PC-9 (cell line): ENCODE measurements around the gene GAP43. TPM values are rescaled to one million over a fixed set of nuclear protein-coding genes. Genes with fewer than 3 reads are reported as not detected.

ENCODE experiments used
- BruUV-seq: library from RNA; stranded (reverse); fragments of 400-500 nt; replicated peaks from 2 replicates; lab custom pipeline; 2021; lab: Mats Ljungman, UMichigan
- CTCF ChIA-PET: fragments of 300-600 bp; sonication (Branson Sonifier 250); formaldehyde crosslinking; loops from one replicate; lab custom pipeline; 2022; ENCODE audit warnings: antibody characterized with exemption; lab: Charles Lee
- POLR2A ChIA-PET: fragments of 300-600 bp; sonication (Branson Sonifier 250); formaldehyde crosslinking; loops from one replicate; lab custom pipeline; 2022; ENCODE audit warnings: antibody characterized with exemption; ENCODE audit not compliant: unreplicated experiment; lab: Charles Lee
- DNase-seq, 2 experiments: peaks; one replicate each; pipeline versions ENCODE4 v3.0.0 to v3.0.0-alpha.2; 2015 to 2022; ENCODE audit warnings: mixed read lengths in 1 of 2
- H2AFZ ChIP-seq: fragments of 200-600 bp; sonication (generic); 2 replicates; pipeline ENCODE4 v1.8.1; 2017; ENCODE audit warnings: antibody characterized with exemption
- H3F3A ChIP-seq: fragments of 200-600 bp; sonication (generic); 2 replicates; pipeline ENCODE4 v1.8.1; 2017; ENCODE audit warnings: antibody characterized with exemption, mild to moderate bottlenecking, low read depth; ENCODE audit not compliant: insufficient read depth
- H3K27ac ChIP-seq: fragments of 200-600 bp; sonication (generic); 2 replicates; pipeline ENCODE4 v1.6.1; 2016; ENCODE audit warnings: mixed run types
- H3K27me3 ChIP-seq: fragments of 200-600 bp; sonication (generic); 2 replicates; pipeline ENCODE4 v1.6.1; 2016; ENCODE audit warnings: low read depth, mixed run types; ENCODE audit not compliant: insufficient read depth
- H3K36me3 ChIP-seq: fragments of 200-600 bp; sonication (generic); 2 replicates; pipeline ENCODE4 v1.6.1; 2016; ENCODE audit warnings: low read depth, mixed run types
- H3K4me1 ChIP-seq: fragments of 200-600 bp; sonication (generic); replicated peaks from 2 replicates; pipeline ENCODE4 v1.6.1; 2016; ENCODE audit warnings: mixed run types; ENCODE audit not compliant: insufficient read depth
- H3K4me2 ChIP-seq: fragments of 200-600 bp; sonication (generic); 2 replicates; pipeline ENCODE4 v1.6.1; 2017; ENCODE audit warnings: mixed run types
- H3K4me3 ChIP-seq: fragments of 200-600 bp; sonication (generic); 2 replicates; pipeline ENCODE4 v1.6.1; 2016; ENCODE audit warnings: mixed run types
- H3K79me2 ChIP-seq: fragments of 200-600 bp; sonication (generic); 2 replicates; pipeline ENCODE4 v1.6.1; 2017; ENCODE audit warnings: low read depth, mixed run types
- H3K9me2 ChIP-seq: fragments of 200-600 bp; sonication (generic); 2 replicates; pipeline ENCODE4 v1.8.1; 2017; ENCODE audit warnings: mild to moderate bottlenecking; ENCODE audit not compliant: insufficient read depth
- H3K9me3 ChIP-seq: fragments of 200-600 bp; sonication (generic); 2 replicates; pipeline ENCODE4 v1.8.1; 2016; ENCODE audit warnings: low read depth; ENCODE audit not compliant: insufficient read depth
- H4K20me1 ChIP-seq: fragments of 200-600 bp; sonication (generic); 2 replicates; pipeline ENCODE4 v1.8.1; 2017; ENCODE audit not compliant: insufficient read depth
- CTCF ChIP-seq: fragments of 200-600 bp; sonication (generic); conservative IDR thresholded peaks from 2 replicates; pipeline ENCODE4 v1.6.1; 2017; ENCODE audit warnings: mixed run types, antibody characterized with exemption, mild to moderate bottlenecking, moderate library complexity
- EZH2 ChIP-seq: fragments of 200-600 bp; sonication (generic); IDR thresholded peaks from 2 replicates; pipeline ENCODE4 v1.8.0; 2017; ENCODE audit warnings: antibody characterized with exemption, low read depth
- intact Hi-C: fragments of 100-400 bp; cut with micrococcal nuclease; formaldehyde crosslinking; loops from one replicate; pipeline ENCODE4 v1.10.0; 2022; ENCODE audit not compliant: unreplicated experiment
- total RNA-seq: library from RNA; stranded (reverse); gene quantifications from 2 replicates; pipeline ENCODE4 v1.2.3, GENCODE V29; 2021

The GAP43 gene
- total RNA-seq, 1 experiment from 2014 or later = not detected

GRCh38 chr3:115630850-115631249 lies 7.5 kb downstream of the GAP43 start:
- DNase-seq = no peak
- TF ChIP-seq EZH2 = no peak
- TF ChIP-seq CTCF = no peak
- Histone ChIP-seq H3K79me2 (no peaks in the 10 kb centered on the region), H3K4me3 (no peak overlapping the region), H3K9me2 (no peaks in the 10 kb centered on the region; the same call in 1 of the 2 replicates), H3K4me2 (no peak overlapping the region), H3K9me3 (no peaks in the 10 kb centered on the region), H4K20me1 (no peaks in the 10 kb centered on the region), H3K27me3 (no peaks in the 10 kb centered on the region), H3K4me1 (no peaks in the 10 kb centered on the region), H3F3A (no peaks in the 10 kb centered on the region), H3K36me3 (no peaks in the 10 kb centered on the region), H2AFZ (no peak overlapping the region), H3K27ac (no peak overlapping the region)
- ChIA-PET CTCF (no interaction called here), POLR2A (no interaction called here)
- intact Hi-C loops = no loop called here
- BruUV-seq = no TSS peak

GRCh38 chr3:115632026-115632425 lies 8.7 kb downstream of the GAP43 start:
- H3K4me3 ChIP-seq = no peak overlapping the region
- CTCF ChIA-PET = no interaction called here
- H4K20me1 ChIP-seq = no peaks in the 10 kb centered on the region
- H3K27me3 ChIP-seq = no peaks in the 10 kb centered on the region
- H3K36me3 ChIP-seq = no peaks in the 10 kb centered on the region
- no peak overlapping the region for H3K4me2 ChIP-seq
- POLR2A ChIA-PET = no interaction called here
- no peaks in the 10 kb centered on the region for H3K9me3 ChIP-seq
- intact Hi-C loops = no loop called here
- H3K79me2 ChIP-seq = no peaks in the 10 kb centered on the region
- no peak overlapping the region for H2AFZ ChIP-seq
- no TSS peak for BruUV-seq
- no peak for TF ChIP-seq EZH2
- no peaks in the 10 kb centered on the region; the same call in 1 of the 2 replicates for H3K9me2 ChIP-seq
- no peak for DNase-seq
- no peak overlapping the region for H3K27ac ChIP-seq
- no peaks in the 10 kb centered on the region for H3K4me1 ChIP-seq
- H3F3A ChIP-seq = no peaks in the 10 kb centered on the region

GRCh38 chr3:115633467-115633866 lies 10.2 kb downstream of the GAP43 start:
- Histone ChIP-seq H2AFZ (no peak overlapping the region), H4K20me1 (no peaks in the 10 kb centered on the region), H3K36me3 (no peaks in the 10 kb centered on the region), H3K9me2 (no peaks in the 10 kb centered on the region; the same call in 1 of the 2 replicates), H3K4me2 (no peak overlapping the region), H3K27me3 (no peaks in the 10 kb centered on the region), H3K79me2 (no peaks in the 10 kb centered on the region), H3K4me1 (no peaks in the 10 kb centered on the region), H3K27ac (no peak overlapping the region), H3K4me3 (no peak overlapping the region), H3K9me3 (no peaks in the 10 kb centered on the region), H3F3A (no peaks in the 10 kb centered on the region)
- no peak for DNase-seq
- POLR2A ChIA-PET = no interaction called here
- CTCF ChIA-PET = no interaction called here
- no TSS peak for BruUV-seq
- TF ChIP-seq EZH2 = no peak
- no peak for TF ChIP-seq CTCF
- intact Hi-C loops = no loop called here

- no peak overlapping the region for H3K4me2 ChIP-seq
- no peaks in the 10 kb centered on the region for H3K36me3 ChIP-seq
- no peaks in the 10 kb centered on the region for H4K20me1 ChIP-seq
- H3K27me3 ChIP-seq = no peaks in the 10 kb centered on the region
- intact Hi-C loops = no loop called here
- no peak overlapping the region for H3K27ac ChIP-seq
- H3K79me2 ChIP-seq = no peaks in the 10 kb centered on the region
- no peaks in the 10 kb centered on the region for H3F3A ChIP-seq
- H3K9me3 ChIP-seq = no peaks in the 10 kb centered on the region
- H3K4me1 ChIP-seq = no peaks in the 10 kb centered on the region
- POLR2A ChIA-PET = interaction anchor here (0.6 kb wide), 1 partner anchor 810 kb away, joined by 7 read pairs; no protein-coding TSS in a partner anchor
- CTCF ChIA-PET = no interaction called here
- TF ChIP-seq CTCF (no peak), EZH2 (no peak)
- H2AFZ ChIP-seq = no peak overlapping the region
- no TSS peak for BruUV-seq
- H3K4me3 ChIP-seq = no peak overlapping the region
- H3K9me2 ChIP-seq = no peaks in the 10 kb centered on the region; the same call in 1 of the 2 replicates
- no peak for DNase-seq
Observed at GRCh38 chr3:115634052-115634451, 10.7 kb downstream of the GAP43 start.
